COLO668 (cell line): ENCODE measurements around the gene DPYD.

Source experiments
- DNase-seq: peaks from one replicate; lab custom pipeline; 2025; ENCODE audit not compliant: unreplicated experiment; lab: John Stamatoyannopoulos, UW

The DPYD gene

DNA sequence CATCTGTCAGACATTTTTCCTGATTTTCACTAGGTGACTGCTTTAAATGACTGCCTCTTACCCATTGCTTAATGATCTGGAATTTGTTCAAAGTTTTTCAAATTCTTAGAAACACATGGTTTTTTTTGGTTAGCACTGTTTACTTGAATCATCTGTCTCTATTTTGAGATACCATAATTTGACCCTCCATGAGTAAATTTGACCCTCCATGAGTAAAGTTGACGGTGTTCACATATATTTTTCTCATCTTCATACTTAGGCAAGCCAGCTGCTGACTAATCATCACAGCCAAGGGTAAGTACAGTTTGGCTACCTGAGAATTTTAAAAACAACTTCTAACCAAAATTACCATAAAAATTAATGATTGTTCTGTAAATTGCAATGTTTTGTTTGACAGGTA lies 612.7 kb downstream of the DPYD start:
- no peak for DNase-seq

DNA sequence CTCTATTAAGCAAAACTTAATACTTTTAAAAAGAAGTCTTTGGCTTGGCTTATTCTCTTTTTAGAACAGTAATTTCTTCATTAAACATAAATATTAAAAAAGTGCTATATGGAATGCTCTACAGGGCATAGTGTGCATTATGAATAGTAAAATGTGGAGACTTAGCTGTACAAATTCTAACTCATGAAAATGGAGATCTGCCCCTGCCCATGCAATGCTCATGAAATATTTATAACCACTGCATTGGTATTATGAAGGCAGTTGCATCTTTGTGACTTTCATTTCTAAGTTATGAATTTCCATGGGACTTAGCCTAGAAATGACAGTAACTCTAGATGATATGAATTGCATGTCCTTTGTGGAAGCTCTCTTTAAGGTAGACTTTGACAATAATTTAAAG lies 613.3 kb downstream of the DPYD start:
- DNase-seq = no peak

DNA sequence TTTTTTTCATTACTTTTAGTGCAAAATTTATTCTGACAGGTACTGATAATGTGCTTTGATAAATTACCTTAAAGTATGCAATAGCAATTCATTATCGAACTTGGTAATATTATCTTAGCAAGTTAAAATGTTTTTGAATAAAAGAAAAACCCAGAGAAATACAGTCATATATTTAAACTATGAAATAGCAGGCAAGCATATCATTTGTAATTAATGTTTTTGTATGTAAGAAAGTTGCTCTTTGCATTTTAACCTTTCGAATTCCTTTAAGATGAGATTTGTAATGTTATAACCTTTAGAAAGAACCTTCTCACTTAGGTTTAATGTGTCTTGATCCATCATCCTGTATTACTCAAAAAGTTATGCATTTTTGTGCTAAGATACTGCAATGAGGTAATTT lies 613.7 kb downstream of the DPYD start:
- DNase-seq = no peak

DNA sequence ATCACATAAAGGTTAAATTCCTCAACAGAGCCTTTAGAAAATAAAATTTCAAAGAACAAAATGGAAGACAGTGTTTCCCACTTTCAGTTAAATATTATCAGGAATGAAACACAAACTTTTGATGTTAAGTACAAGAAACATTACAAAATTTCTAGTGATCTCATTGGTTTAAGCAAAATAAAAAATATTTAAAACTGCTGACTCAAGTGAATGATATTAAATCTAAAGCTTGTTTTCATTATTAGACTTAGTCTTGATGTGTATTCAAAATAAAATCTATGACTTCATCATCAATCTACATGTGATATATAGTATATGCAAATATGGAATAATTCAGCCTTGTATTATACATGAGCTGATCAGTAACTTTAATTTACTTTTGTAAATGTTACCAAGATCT lies 614.3 kb downstream of the DPYD start:
- DNase-seq = no peak

DNA sequence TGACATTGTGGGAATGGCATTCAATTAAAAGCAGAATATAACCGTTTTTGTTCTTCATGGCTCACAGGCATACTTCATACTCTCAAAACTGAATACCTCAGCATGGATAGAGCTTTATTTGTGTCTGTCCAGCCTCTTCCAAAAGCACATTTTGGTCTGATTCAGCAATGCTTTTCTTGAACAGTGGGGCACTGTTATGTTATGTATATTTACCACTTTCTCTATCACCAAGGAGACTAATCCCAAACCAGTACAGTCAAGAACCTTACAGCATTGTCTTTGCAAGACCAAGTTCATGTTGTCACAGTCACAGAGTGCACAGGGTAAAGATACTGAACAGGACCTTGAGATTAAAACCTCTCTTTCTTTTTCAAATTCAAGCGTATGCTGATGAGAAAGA lies 616.5 kb downstream of the DPYD start:
- no peak for DNase-seq

DNA sequence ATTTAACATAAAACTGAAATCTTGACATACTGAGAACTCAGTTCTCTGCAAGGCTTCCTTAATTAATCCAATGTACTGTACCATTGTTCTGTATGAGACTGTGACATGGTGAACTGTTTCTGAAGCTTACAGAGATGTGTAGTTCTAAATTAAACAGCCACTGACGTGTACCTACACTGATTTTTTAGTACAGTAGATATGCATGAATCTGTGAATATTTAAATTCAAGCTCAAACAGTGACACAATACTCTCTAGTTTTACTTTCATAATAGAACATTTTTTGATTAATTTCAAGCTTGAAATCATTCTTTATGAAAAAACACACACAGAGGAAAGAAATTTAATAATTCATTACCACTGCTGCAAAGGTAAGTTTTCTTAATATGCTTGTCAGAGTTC lies 621.9 kb downstream of the DPYD start:
- DNase-seq = no peak

DNA sequence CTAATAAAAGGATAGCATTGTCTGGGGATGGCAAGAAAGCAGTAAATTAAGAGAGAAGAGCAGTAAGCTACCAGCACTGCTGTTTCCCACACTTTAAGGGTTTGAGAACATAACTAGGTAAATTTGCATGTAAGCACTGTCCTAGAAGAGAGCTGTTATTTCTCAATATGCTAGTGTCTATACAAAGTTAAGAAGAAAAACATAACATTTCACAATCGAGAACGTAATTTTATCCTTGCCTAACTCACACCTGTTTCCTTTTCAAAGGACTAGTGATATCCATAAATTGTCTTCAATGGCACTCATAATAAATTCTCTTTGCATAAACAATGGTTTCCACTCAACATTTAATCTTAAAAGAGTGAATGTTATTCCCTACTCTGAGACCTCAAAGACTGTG lies 623.2 kb downstream of the DPYD start:
- no peak for DNase-seq

DNA sequence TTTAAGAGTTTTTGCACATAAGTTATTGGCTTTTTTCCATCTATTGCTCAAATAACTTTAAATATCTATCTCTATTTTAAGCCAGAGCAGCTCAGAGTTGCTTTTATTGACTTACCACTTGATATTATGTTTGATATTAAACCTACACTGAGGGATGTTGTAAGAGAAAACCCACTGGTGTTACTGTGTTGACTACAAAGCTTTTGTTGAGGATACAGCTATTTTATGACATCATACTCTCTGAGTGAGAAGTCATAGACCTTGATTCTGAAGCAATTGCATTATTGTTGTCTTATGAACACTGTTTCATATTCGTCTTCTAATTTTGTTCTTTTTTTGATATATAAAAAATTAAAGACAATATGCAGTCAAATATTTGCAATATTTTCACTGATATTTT lies 638.9 kb downstream of the DPYD start:
- DNase-seq = no peak

DNA sequence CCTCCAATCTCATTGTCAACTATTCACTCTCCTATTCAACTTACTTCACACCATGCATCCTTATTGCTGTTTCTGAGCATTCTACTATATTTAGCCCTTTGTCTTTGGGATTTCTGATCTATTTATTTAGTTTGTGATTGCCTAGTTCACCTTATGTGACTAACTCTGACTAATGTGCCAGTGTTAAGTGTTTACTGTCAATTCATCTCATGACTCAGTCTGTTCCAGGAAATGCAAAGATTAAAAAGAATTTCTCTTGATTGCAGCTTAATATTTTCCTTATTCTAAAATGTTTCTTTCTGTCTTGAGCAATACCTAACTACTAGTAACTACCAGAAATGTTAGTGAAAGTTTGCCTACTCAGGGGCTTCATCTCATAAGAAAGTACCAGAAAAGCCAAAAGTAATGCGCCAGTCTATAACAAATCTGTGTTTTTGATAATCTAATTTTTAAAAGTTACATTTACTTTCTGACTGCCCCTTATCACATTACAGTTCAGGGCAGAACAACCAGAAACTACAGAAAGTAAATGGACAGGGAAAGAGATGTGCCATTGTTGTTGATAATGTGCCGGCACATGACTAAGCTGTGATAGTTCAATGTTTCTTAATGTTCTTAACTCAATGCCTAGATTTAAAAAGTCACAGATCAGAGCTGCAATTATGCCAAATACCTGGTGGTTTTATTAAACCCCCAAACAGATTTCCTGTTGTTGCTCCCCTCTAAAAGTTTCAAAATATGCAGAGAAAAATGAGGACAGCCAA lies 642.8 kb downstream of the DPYD start:
- no peak for DNase-seq

DNA sequence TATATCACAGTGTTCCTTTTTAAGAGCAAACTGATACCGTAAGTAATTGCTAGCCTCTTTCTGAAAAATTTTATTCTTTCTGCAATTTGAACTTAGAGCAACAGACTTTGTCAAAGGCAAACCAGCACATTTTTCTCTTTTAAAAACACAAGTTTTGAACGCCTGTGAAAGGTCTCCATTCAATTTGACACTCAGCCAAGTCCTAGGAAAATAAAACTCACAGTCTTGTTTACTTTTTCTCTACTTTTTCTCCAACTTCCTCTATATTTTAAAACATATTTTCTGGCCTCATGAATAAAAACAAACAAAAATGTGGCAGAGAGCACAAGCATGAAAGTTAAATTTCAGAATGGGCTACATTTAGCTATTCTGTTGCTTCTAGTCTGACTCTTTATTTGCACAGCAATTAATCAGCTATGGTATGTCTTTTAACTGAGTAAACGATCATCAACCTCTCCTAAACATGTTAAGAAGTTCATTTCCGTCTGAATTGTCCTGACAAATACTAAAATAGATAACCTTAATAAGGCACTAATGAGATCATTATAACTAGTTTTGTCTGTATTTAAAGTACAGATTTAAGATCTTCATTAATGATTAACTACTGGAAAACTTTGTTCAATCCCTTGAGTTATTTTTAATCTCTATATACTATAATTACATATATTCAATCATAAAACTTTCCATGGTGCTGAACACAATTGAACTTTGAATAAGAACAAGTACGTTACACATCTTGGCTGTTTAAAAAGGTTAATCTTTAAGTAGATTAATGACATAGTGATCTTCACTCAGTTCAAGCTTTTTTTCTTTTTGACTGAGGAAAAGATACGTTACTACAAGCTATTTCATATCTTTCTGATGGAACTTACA lies 648.7 kb downstream of the DPYD start:
- no peak for DNase-seq

DNA sequence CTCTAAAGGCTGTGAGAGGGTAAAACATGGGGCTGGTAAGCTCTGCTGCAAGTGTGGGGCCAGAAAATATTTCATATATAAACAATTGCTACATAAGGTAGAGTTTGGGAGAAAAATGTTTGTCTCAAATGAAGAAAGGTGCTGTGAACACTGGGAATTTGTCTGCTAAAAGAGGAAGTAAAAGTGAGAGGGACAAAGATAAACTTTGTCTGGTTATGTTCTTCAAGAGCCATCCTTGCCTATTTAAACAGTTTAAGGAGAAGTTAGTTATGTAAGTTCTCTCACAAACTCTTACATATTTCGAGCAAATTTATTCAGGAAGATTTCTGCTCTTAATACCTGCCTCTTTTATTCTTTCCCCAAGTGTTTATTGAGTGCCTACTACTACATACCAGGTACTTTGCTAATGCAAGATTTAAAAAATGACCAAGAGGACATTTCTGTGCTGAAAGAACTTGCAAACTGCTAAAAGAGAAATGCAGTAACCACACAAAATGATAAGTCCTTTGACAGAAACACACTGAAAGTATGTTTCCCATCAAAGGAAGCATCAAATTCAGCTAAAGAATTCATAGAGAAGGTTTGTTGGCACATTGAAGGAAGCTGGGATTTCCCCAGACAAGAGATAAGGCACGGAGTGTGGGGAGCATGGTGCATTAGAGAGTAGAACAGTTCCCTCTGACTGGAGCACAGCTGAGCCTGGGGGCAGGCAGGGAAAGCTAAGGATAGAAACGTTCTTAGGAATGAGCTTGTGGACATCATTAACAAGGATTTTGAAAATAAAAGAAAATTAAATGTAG lies 650.1 kb downstream of the DPYD start:
- DNase-seq = no peak

DNA sequence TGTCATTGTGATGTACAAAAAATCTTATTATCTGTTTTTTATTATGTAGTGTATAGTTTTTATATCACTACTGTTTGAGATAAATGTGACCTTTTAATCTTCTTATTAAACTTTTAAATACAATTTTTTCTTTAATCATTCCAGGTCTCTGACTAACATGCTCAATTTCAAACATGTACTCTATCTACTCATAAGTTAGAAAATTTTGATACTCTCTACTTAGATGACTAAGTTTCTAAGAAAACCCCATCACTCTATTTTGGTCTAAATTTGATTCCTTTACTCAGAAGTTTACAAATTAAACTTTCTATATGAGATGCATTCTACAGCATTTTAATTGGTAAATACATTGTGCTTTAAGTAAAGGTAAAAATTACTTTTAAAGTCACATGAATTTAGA lies 655.2 kb downstream of the DPYD start:
- DNase-seq = no peak

DNA sequence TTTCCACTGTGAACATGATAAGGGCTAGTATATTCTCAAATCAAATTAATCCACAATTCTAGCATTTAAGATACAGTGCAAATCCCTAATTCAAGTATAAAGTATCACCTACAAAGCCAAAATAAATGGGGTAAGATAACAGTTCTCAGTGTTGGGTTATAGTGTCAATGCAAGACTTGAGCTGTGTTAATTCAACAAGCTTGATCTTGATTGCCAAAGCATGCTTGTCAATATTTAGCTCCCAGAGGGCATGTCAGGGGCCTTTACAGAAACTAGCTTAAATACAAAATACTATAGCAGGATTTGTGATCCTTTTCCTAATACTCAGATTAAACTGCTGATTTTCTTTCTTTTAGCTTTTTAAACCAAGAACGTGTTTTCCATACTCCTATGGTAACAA lies 658.0 kb downstream of the DPYD start:
- DNase-seq = no peak

DNA sequence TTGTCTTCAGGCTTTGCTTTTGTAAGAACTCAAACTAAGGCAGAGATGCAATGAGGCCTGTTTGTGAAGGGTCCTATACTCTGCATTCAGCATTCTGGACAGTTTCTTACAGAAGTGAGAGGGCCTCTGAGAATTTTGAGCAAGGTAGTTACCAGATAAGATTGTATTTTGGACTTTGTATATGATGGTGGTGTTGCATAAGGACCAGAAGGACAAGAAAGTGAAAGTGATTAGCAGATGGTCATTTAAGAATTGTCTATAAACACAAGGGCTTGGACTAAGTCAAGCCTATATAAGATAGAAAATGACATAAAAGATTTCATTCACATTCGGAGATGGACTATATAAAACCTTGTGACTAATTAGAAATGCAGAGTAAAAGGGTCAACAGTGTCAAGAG lies 662.2 kb downstream of the DPYD start:
- no peak for DNase-seq

DNA sequence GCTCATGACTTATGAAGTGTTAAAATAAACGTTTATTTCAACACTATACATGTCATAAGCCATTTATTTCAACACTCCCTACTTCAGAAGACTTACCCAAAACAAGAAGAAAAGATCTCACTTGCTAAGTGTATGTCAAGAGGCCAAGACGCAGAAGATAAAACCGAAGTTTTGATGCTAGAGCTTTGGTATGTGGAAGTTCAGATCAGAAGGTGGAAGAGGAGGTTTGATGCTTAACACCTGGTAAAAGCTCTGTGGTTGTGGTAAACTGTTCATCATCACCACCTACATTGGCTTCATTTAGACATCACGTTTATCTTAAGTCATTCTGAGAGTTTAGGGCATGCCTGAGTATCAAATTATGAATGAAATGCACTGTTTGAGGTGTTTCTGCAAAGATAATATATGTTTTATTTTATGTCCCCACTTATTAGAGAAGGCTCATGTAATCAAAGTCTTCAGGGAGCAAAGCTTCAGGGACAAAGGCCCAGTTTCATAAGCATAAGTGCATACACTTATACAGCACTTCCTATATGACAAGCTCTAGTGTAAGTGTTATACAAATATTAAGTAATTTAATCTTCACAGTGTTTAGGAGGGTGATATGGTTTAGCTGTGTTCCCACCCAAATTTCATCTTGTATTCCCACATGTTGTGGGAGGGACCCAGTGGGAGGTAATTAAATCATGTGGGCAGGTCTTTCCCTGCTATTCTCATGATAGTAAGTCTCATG lies 665.9 kb downstream of the DPYD start:
- no peak for DNase-seq

DNA sequence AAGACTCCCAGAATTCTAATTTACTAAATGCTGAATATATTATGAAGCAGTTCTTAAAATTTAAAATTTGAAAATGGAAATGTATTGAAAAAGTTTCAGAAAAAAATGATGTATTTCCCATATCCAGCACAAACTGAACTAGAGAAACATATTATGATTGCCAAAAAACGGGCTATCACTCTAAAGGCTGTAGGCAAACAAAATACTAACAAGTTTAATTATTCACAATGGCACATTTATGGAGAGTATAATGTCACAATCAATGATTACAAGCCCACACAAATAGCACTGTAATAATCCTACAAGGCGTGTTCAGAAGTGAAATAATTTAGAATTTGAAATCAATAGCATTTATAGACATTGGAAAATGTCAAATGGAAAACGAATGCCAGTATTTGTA lies 667.9 kb downstream of the DPYD start:
- no peak for DNase-seq

DNA sequence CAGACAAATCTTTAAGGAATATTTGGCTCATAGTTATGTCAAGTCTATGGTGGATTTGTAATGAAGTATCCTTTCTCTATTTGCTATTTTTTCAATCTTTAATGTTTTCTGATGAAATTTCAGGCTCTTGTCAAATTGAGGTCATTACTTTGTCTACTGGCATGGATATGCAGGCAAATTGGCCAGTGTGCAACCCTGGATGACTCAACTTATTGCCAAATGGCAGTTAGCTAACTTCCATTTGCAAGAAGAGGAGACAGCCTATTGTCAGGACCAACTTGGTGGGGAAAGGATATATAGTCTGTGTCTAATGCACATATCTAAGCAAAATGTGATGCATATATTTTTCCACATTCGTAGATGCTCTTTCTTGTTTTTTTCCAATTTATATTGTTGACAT lies 668.8 kb downstream of the DPYD start:
- no peak for DNase-seq

DNA sequence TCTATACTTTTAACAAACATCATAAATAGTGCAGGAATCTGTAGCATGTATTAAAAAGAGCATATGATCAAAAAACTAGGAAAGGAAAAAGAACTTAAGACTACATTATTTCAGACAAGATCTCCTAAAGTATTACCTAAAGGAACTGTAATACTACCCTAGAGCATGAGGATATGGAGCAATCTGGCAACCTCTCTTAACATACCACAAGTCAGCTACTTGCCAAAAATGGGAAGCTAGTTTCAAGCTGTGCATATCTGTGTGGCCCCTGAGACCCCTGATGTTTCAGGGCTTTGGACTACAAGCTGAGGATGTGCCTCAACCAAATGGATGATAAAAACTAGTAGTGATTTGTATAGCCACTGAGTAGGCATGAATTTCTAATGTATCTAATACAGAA lies 673.6 kb downstream of the DPYD start:
- DNase-seq = no peak

DNA sequence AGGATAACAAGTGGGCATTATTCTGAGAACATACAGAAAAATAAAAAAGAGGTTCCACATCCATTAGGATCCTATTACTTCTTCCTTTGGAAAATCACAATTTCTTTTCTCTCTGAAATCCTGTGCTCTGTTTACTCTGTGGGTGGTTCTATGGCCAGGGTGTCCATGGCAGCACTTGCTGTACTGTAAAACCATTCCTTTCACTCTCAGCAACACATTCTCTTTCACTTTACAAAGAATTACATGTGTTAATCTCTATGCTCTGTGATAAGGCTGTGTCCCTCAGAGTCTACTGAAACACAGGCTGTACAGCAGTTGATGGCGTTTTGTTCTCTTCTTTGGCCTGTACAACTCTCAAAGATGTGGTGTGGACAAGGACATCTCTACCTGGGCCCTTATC lies 675.2 kb downstream of the DPYD start:
- no peak for DNase-seq

DNA sequence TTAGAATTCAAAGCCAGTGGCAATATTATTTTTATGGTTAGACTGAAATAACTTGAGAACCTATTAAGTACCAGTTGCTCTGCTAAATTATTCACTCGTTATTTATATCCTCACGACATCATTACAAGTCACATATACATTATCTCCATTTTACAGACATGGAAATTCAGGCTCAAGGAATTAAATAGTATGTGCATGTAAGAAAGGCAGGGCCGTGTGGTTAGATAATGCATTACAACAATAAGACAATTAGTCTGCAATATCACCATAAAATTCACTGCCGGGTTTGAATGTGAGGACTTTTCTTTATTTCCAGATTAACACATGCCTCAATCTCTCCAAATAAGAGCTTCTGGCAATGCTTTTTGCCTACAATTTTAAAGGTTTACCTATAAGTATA lies 675.8 kb downstream of the DPYD start:
- no peak for DNase-seq

DNA sequence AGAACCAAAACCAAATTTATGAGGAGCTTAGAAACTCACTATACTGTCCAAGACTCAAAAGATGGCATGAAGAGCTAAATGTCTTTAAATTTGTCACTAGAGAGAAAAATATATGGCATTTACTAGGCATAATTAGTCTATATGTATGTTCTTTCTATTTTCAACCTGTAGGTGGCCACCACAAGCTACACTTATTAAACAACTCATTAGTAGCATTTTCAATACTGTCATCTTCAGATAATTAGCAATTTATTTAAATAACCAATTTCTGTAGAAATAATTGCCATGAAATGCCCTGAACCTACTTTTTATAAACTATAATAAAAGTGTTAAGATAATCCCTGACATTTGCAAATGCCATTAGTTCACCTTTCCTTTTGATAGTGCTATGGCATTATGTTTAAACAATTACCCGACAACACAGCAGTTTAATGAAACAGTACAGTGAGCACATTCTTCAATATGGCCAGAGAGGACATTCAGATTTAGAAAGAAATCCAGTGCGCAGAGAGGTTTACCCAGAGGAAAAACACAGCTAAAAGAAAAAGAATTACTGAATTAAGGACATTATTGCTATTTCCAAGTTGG lies 676.8 kb downstream of the DPYD start:
- no peak for DNase-seq
